Stomach (tissue), 9 donors: ENCODE data around the gene ZMYND8. TPM values are rescaled to one million over a fixed set of nuclear protein-coding genes. Genes with fewer than 3 reads are reported as not detected.

Experiments used
- DNase-seq, 2 donors: peaks; one replicate each; pipeline versions ENCODE4 v3.0.0 to v3.0.0-alpha.2; 2013 to 2019
- H3K27ac ChIP-seq, 5 donors: fragments of 200-600 bp in 4 of 5; sonication (generic) in 4 of 5; one replicate each; pipeline ENCODE4 v1.5.1; 2013 to 2019; ENCODE audit warnings: mild to moderate bottlenecking in 1 of 5, moderate library complexity in 1 of 5
- H3K27me3 ChIP-seq, 3 donors: fragments of 200-600 bp; sonication (generic); one replicate each; pipeline ENCODE4 v1.5.1; 2017 to 2019; ENCODE audit warnings: mixed run types in 1 of 3
- H3K36me3 ChIP-seq, 4 donors: fragments of 200-600 bp; sonication (generic); 1 replicate in 3 of 4; 2 replicates in 1 of 4; pipeline ENCODE4 v1.5.1; 2016 to 2019
- H3K4me1 ChIP-seq, 4 donors: fragments of 200-600 bp; sonication (generic); one replicate each; pipeline ENCODE4 v1.5.1; 2016 to 2019
- H3K4me3 ChIP-seq, 4 donors: fragments of 200-600 bp; sonication (generic) in 3 of 4; one replicate each; pipeline ENCODE4 v1.5.1; 2016 to 2019; ENCODE audit warnings: mild to moderate bottlenecking in 1 of 4
- H3K9me3 ChIP-seq, 4 donors: fragments of 200-600 bp; sonication (generic); one replicate each; pipeline ENCODE4 v1.5.1; 2016 to 2019
- EP300 ChIP-seq: sonication (generic); formaldehyde crosslinking; IDR thresholded peaks from one replicate; pipeline ENCODE4 v1.6.1; 2017; ENCODE audit warnings: antibody characterized with exemption
- POLR2A ChIP-seq, 4 donors: fragments of 450-650 bp; IDR thresholded peaks; one replicate each; pipeline ENCODE4 v1.6.1; 2016; ENCODE audit warnings: antibody characterized with exemption in 4 of 4, control low read depth in 2 of 4, mild to moderate bottlenecking in 1 of 4, moderate library complexity in 1 of 4
- POLR2AphosphoS5 ChIP-seq, 3 donors: sonication (generic); formaldehyde crosslinking; IDR thresholded peaks; one replicate each; pipeline ENCODE4 v1.6.1; 2016; ENCODE audit warnings: antibody characterized with exemption in 3 of 3
- WGBS, 5 donors: extraction: QIAGEN DNeasy Blood & Tissue Kit in 3 of 5; methylation state at CpG; one replicate each; pipeline versions ENCODE4 v1.1.5 to v1.1.7; 2013 to 2018; 5-methylcytosine and 5-hydroxymethylcytosine counted together
- intact Hi-C: fragments of 100-400 bp; cut with DNase I; formaldehyde crosslinking; loops from one replicate; pipeline ENCODE4 v1.15.1; 2023; ENCODE audit warnings: low total_unique reads
- polyA plus RNA-seq, 3 donors: library from polyadenylated mRNA; stranded (reverse); fragments of 200-250 nt; gene quantifications; one replicate each; pipeline ENCODE4 v1.2.3, GENCODE V29; 2013
- total RNA-seq, 5 donors: library from RNA; depleted of rRNA; stranded (reverse); fragments of >200 nt; gene quantifications; one replicate each; pipeline versions ENCODE4 v1.1.0 to v1.2.3, GENCODE V29; 2014 to 2016
- TF ChIP-seq, protein P1 (sequence below), 7 experiments: fragments of 450-650 bp in 4 of 7; fragments of 200-600 bp in 3 of 7; sonication (generic) in 3 of 7; IDR thresholded peaks; one replicate each; pipeline ENCODE4 v1.5.1; 2016 to 2019; ENCODE audit warnings: antibody characterized with exemption in 7 of 7, control low read depth in 2 of 7, mild to moderate bottlenecking in 1 of 7
- donor health status: healthy with polysubstance abuse.
- donor health status: Bipolar disorder and iron deficiency.
- donor health status: healthy.

Gene ZMYND8
- total and polyA plus RNA-seq, 8 donors: 9.2 to 82.6 (median 39.4) TPM

GRCh38 chr20:47211036-47211435 lies 145.5 kb downstream of the ZMYND8 start:
- intact Hi-C loops: no loop called here
- TF ChIP-seq EP300 (no peak), POLR2A (IDR thresholded peaks at IDR 0.05) (no peak), POLR2AphosphoS5 (IDR thresholded peaks at IDR 0.05) (no peak)
- TF ChIP-seq, protein P1, sequence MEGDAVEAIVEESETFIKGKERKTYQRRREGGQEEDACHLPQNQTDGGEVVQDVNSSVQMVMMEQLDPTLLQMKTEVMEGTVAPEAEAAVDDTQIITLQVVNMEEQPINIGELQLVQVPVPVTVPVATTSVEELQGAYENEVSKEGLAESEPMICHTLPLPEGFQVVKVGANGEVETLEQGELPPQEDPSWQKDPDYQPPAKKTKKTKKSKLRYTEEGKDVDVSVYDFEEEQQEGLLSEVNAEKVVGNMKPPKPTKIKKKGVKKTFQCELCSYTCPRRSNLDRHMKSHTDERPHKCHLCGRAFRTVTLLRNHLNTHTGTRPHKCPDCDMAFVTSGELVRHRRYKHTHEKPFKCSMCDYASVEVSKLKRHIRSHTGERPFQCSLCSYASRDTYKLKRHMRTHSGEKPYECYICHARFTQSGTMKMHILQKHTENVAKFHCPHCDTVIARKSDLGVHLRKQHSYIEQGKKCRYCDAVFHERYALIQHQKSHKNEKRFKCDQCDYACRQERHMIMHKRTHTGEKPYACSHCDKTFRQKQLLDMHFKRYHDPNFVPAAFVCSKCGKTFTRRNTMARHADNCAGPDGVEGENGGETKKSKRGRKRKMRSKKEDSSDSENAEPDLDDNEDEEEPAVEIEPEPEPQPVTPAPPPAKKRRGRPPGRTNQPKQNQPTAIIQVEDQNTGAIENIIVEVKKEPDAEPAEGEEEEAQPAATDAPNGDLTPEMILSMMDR (IDR thresholded peaks at IDR 0.05): no peak
- no peak overlapping the region for H3K27ac ChIP-seq
- no peaks in the 10 kb centered on the region for H3K27me3 ChIP-seq
- peaks cover 51 to 84% (median 83%) of the 10 kb centered on the region in 4 donors for H3K36me3 ChIP-seq
- no peak for DNase-seq
- no peaks in the 10 kb centered on the region for H3K9me3 ChIP-seq
- H3K4me3 ChIP-seq: no peak overlapping the region
- H3K4me1 ChIP-seq: no peaks in the 10 kb centered on the region
- WGBS, 5 donors: 90 to 94% (median 91%) methylated on average over 7 of the region's 7 CpGs

GRCh38 chr20:47210470-47210869 lies 146.0 kb downstream of the ZMYND8 start:
- peaks cover 51 to 78% (median 77%) of the 10 kb centered on the region in 4 donors for H3K36me3 ChIP-seq
- TF ChIP-seq EP300: no peak
- no peak for TF ChIP-seq POLR2AphosphoS5 (IDR thresholded peaks at IDR 0.05)
- TF ChIP-seq POLR2A (IDR thresholded peaks at IDR 0.05): no peak
- TF ChIP-seq, protein P1 (IDR thresholded peaks at IDR 0.05): no peak
- 93 to 95% (median 94%) methylated on average over 13 of the region's 13 CpGs for WGBS, 5 donors

DNA sequence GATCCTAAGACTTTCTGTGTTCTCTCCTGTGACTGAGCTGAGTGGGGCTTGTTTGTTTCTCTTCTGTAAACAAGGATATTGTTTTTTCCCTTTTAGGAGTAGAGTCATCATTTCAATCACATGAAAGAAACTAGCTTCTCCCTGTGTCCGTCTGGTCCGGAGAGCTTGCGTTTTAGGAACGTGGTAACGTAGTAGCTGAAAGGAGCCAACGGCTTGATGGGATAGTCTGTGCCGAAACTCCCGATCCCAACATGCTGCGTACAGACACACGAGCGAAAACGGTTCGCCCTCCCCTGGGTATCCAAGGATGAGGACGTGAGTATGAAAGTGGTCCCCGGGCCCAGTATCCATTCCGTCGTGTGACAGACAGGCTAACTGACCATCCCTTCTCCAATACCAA lies 146.5 kb downstream of the ZMYND8 start:
- H3K36me3 ChIP-seq: peaks cover 46 to 73% (median 72%) of the 10 kb centered on the region in 4 donors

More at GRCh38 chr20:47210470-47210869, 146.0 kb downstream of the ZMYND8 start:
- no peaks in the 10 kb centered on the region for H3K27me3 ChIP-seq
- no peak overlapping the region for H3K4me3 ChIP-seq
- DNase-seq: no peak
- H3K27ac ChIP-seq: no peak overlapping the region
- intact Hi-C loops: no loop called here
- H3K9me3 ChIP-seq: no peaks in the 10 kb centered on the region
- H3K4me1 ChIP-seq: no peaks in the 10 kb centered on the region

GRCh38 chr20:47208534-47209174 lies 147.8 kb downstream of the ZMYND8 start:
- H3K36me3 ChIP-seq: peaks cover 34 to 60% (median 59%) of the 10 kb centered on the region in 4 donors
- intact Hi-C loops: no loop called here
- WGBS, 5 donors: 91 to 97% (median 92%) methylated on average over 17 to 18 of the region's 18 CpGs

More for the DNA sequence above, 146.5 kb downstream of the ZMYND8 start:
- no peak for DNase-seq
- Histone ChIP-seq H3K27me3 (no peaks in the 10 kb centered on the region), H3K9me3 (no peaks in the 10 kb centered on the region), H3K4me1 (no peaks in the 10 kb centered on the region), H3K4me3 (no peak overlapping the region), H3K27ac (no peak overlapping the region)
- 87 to 93% (median 92%) methylated on average over 17 of the region's 17 CpGs for WGBS, 5 donors
- intact Hi-C loops: no loop called here
- TF ChIP-seq, protein P1 (IDR thresholded peaks at IDR 0.05): no peak
- TF ChIP-seq POLR2A (IDR thresholded peaks at IDR 0.05): no peak
- TF ChIP-seq EP300: no peak
- no peak for TF ChIP-seq POLR2AphosphoS5 (IDR thresholded peaks at IDR 0.05)

More at GRCh38 chr20:47208534-47209174, 147.8 kb downstream of the ZMYND8 start:
- Histone ChIP-seq H3K27me3 (no peaks in the 10 kb centered on the region), H3K27ac (no peak overlapping the region), H3K4me3 (no peak overlapping the region), H3K9me3 (no peaks in the 10 kb centered on the region), H3K4me1 (no peaks in the 10 kb centered on the region)
- TF ChIP-seq EP300: no peak
- no peak for TF ChIP-seq POLR2A (IDR thresholded peaks at IDR 0.05)
- no peak for TF ChIP-seq POLR2AphosphoS5 (IDR thresholded peaks at IDR 0.05)
- TF ChIP-seq, protein P1 (IDR thresholded peaks at IDR 0.05): no peak
- DNase-seq: no peak
